Stomach (tissue), 9 donors: Measurements from ENCODE around the gene ZNHIT1. TPM values are rescaled to one million over a fixed set of nuclear protein-coding genes. Genes with fewer than 3 reads are reported as not detected.

ENCODE experiments used
- DNase-seq, 2 donors: peaks; one replicate each; pipeline versions ENCODE4 v3.0.0 to v3.0.0-alpha.2; 2013 to 2019
- H3K27ac ChIP-seq, 5 donors: fragments of 200-600 bp in 4 of 5; sonication (generic) in 4 of 5; one replicate each; pipeline ENCODE4 v1.5.1; 2013 to 2019; ENCODE audit warnings: mild to moderate bottlenecking in 1 of 5, moderate library complexity in 1 of 5
- H3K27me3 ChIP-seq, 3 donors: fragments of 200-600 bp; sonication (generic); one replicate each; pipeline ENCODE4 v1.5.1; 2017 to 2019; ENCODE audit warnings: mixed run types in 1 of 3
- H3K36me3 ChIP-seq, 4 donors: fragments of 200-600 bp; sonication (generic); 1 replicate in 3 of 4; 2 replicates in 1 of 4; pipeline ENCODE4 v1.5.1; 2016 to 2019
- H3K4me1 ChIP-seq, 4 donors: fragments of 200-600 bp; sonication (generic); one replicate each; pipeline ENCODE4 v1.5.1; 2016 to 2019
- H3K4me3 ChIP-seq, 4 donors: fragments of 200-600 bp; sonication (generic) in 3 of 4; one replicate each; pipeline ENCODE4 v1.5.1; 2016 to 2019; ENCODE audit warnings: mild to moderate bottlenecking in 1 of 4
- H3K9me3 ChIP-seq, 4 donors: fragments of 200-600 bp; sonication (generic); one replicate each; pipeline ENCODE4 v1.5.1; 2016 to 2019
- EP300 ChIP-seq: sonication (generic); formaldehyde crosslinking; IDR thresholded peaks from one replicate; pipeline ENCODE4 v1.6.1; 2017; ENCODE audit warnings: antibody characterized with exemption
- POLR2A ChIP-seq, 4 donors: fragments of 450-650 bp; IDR thresholded peaks; one replicate each; pipeline ENCODE4 v1.6.1; 2016; ENCODE audit warnings: antibody characterized with exemption in 4 of 4, control low read depth in 2 of 4, mild to moderate bottlenecking in 1 of 4, moderate library complexity in 1 of 4
- POLR2AphosphoS5 ChIP-seq, 3 donors: sonication (generic); formaldehyde crosslinking; IDR thresholded peaks; one replicate each; pipeline ENCODE4 v1.6.1; 2016; ENCODE audit warnings: antibody characterized with exemption in 3 of 3
- WGBS, 5 donors: extraction: QIAGEN DNeasy Blood & Tissue Kit in 3 of 5; methylation state at CpG; one replicate each; pipeline versions ENCODE4 v1.1.5 to v1.1.7; 2013 to 2018; 5-methylcytosine and 5-hydroxymethylcytosine counted together
- intact Hi-C: fragments of 100-400 bp; cut with DNase I; formaldehyde crosslinking; loops from one replicate; pipeline ENCODE4 v1.15.1; 2023; ENCODE audit warnings: low total_unique reads
- polyA plus RNA-seq, 3 donors: library from polyadenylated mRNA; stranded (reverse); fragments of 200-250 nt; gene quantifications; one replicate each; pipeline ENCODE4 v1.2.3, GENCODE V29; 2013
- total RNA-seq, 5 donors: library from RNA; depleted of rRNA; stranded (reverse); fragments of >200 nt; gene quantifications; one replicate each; pipeline versions ENCODE4 v1.1.0 to v1.2.3, GENCODE V29; 2014 to 2016
- TF ChIP-seq, protein P1 (sequence below), 7 experiments: fragments of 450-650 bp in 4 of 7; fragments of 200-600 bp in 3 of 7; sonication (generic) in 3 of 7; IDR thresholded peaks; one replicate each; pipeline ENCODE4 v1.5.1; 2016 to 2019; ENCODE audit warnings: antibody characterized with exemption in 7 of 7, control low read depth in 2 of 7, mild to moderate bottlenecking in 1 of 7
- donor health status: healthy with polysubstance abuse.
- donor health status: Bipolar disorder and iron deficiency.
- donor health status: healthy.

The ZNHIT1 gene
- total and polyA plus RNA-seq, 8 donors = 22.8 to 170 (median 115) TPM

DNA sequence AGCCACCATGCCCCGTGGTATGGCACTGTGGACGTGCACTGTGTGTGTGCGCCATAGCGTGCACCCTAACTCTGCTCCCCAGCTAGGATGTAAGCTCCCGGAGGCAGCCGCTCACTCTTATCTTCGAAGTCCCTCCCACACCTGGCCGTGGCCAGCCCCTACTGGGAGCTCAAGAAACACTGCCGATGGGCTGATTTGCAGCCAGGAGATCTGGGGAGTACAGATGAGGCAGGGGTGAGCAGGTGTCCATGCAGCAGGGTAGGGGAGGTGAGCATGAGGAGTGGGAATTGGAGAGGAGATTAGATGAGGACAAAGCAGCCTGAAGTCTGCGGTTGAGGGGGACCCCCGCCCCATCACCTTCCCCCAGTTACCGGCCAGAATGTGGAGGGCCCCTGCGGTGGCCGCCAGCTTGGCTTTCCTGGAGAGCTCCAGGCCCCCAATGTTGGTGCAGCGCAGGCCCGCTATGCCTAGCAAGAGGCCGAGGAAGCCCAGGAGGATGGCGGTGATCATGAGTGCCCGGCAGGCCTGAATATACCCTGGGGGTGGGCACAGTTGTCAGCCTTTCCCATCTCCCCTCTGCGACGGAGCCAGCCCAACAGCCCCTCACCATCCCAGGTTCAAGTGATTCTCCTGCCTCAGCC, 16.1 kb downstream of the ZNHIT1 start:
- peak overlapping the region in 2 of 5 donors; percentile 8 to 9 for H3K27ac ChIP-seq
- DNase-seq = peak; percentile 70 to 71
- H3K4me1 ChIP-seq = peaks cover 21 to 77% (median 49%) of the 10 kb centered on the region in 4 donors
- 59 to 82% (median 65%) methylated on average over 17 to 21 of the region's 21 CpGs for WGBS, 5 donors
- intact Hi-C loops = no loop called here
- no peak overlapping the region for H3K4me3 ChIP-seq
- no peaks in the 10 kb centered on the region for H3K27me3 ChIP-seq
- peaks cover 3 to 52% (median 39%) of the 10 kb centered on the region in 4 donors for H3K36me3 ChIP-seq
- TF ChIP-seq POLR2AphosphoS5 (IDR thresholded peaks at IDR 0.05) (peak in 1 of 3 donors; percentile 16), POLR2A (IDR thresholded peaks at IDR 0.05) (no peak)
- TF ChIP-seq, protein P1, sequence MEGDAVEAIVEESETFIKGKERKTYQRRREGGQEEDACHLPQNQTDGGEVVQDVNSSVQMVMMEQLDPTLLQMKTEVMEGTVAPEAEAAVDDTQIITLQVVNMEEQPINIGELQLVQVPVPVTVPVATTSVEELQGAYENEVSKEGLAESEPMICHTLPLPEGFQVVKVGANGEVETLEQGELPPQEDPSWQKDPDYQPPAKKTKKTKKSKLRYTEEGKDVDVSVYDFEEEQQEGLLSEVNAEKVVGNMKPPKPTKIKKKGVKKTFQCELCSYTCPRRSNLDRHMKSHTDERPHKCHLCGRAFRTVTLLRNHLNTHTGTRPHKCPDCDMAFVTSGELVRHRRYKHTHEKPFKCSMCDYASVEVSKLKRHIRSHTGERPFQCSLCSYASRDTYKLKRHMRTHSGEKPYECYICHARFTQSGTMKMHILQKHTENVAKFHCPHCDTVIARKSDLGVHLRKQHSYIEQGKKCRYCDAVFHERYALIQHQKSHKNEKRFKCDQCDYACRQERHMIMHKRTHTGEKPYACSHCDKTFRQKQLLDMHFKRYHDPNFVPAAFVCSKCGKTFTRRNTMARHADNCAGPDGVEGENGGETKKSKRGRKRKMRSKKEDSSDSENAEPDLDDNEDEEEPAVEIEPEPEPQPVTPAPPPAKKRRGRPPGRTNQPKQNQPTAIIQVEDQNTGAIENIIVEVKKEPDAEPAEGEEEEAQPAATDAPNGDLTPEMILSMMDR (IDR thresholded peaks at IDR 0.05) = no peak
- no peaks in the 10 kb centered on the region for H3K9me3 ChIP-seq

- Histone ChIP-seq H3K9me3 (no peaks in the 10 kb centered on the region), H3K4me1 (peaks cover 21 to 83% (median 53%) of the 10 kb centered on the region in 4 donors), H3K27me3 (no peaks in the 10 kb centered on the region), H3K36me3 (peaks cover 9 to 52% (median 40%) of the 10 kb centered on the region in 4 donors), H3K27ac (peak overlapping the region in 2 of 5 donors; percentile 7 to 8), H3K4me3 (no peak overlapping the region)
- intact Hi-C loops = no loop called here
- TF ChIP-seq POLR2A (IDR thresholded peaks at IDR 0.05) = no peak
- no peak for TF ChIP-seq EP300
- TF ChIP-seq, protein P1 (IDR thresholded peaks at IDR 0.05) = no peak
- TF ChIP-seq POLR2AphosphoS5 (IDR thresholded peaks at IDR 0.05) = no peak
- 35 to 66% (median 53%) methylated on average over 5 of the region's 5 CpGs for WGBS, 5 donors
- peak; percentile 49 to 52 for DNase-seq
Observed at GRCh38 chr7:101234636-101235035, 16.7 kb downstream of the ZNHIT1 start.

GRCh38 chr7:101235050-101235449, 17.1 kb downstream of the ZNHIT1 start:
- peak in 1 of 2 donors; percentile 37 for DNase-seq
- H3K4me1 ChIP-seq = peaks cover 21 to 87% (median 57%) of the 10 kb centered on the region in 4 donors

DNA sequence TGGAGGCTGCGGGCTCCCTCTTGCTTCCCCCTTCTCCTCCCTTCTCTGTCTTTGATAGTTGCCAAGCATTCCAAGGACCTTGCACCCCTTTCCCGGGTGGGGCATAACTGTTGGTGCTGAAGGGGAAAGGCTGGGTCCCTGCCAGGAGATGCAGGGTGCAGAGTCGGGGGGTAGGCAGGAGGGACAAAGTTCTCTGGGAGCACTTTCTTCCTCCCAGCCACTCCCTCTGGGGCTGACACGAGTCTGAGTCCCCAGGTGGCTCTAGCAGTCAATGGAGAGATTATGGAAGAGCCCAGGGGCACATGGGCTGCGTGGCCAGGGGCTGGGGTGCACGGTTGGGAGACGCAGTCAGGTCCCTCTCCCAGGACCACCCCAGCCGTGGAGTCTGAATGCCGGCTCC, 17.6 kb downstream of the ZNHIT1 start:
- 40 to 65% (median 59%) methylated on average over 2 to 9 of the region's 9 CpGs for WGBS, 5 donors
- H3K36me3 ChIP-seq = peaks cover 16 to 56% (median 45%) of the 10 kb centered on the region in 4 donors
- TF ChIP-seq POLR2AphosphoS5 (IDR thresholded peaks at IDR 0.05) = no peak
- DNase-seq = peak in 1 of 2 donors; percentile 60
- H3K4me3 ChIP-seq = no peak overlapping the region
- H3K9me3 ChIP-seq = no peaks in the 10 kb centered on the region
- H3K27me3 ChIP-seq = no peaks in the 10 kb centered on the region
- intact Hi-C loops = no loop called here
- peaks cover 21 to 89% (median 59%) of the 10 kb centered on the region in 4 donors for H3K4me1 ChIP-seq
- peak overlapping the region in 1 of 5 donors; percentile 8 for H3K27ac ChIP-seq

More at GRCh38 chr7:101235050-101235449, 17.1 kb downstream of the ZNHIT1 start:
- TF ChIP-seq POLR2AphosphoS5 (IDR thresholded peaks at IDR 0.05) (no peak), EP300 (no peak), POLR2A (IDR thresholded peaks at IDR 0.05) (no peak)
- TF ChIP-seq, protein P1 (IDR thresholded peaks at IDR 0.05) = peak in 1 of 7 experiments; percentile 14
- Histone ChIP-seq H3K9me3 (no peaks in the 10 kb centered on the region), H3K27ac (peak overlapping the region in 2 of 5 donors; percentile 7 to 8), H3K27me3 (no peaks in the 10 kb centered on the region), H3K36me3 (peaks cover 11 to 52% (median 42%) of the 10 kb centered on the region in 4 donors), H3K4me3 (no peak overlapping the region)
- WGBS, 5 donors = 37 to 70% (median 55%) methylated on average over 8 to 11 of the region's 11 CpGs
- intact Hi-C loops = no loop called here
